Mucosa of stomach (tissue), 1 donor: ENCODE results near the gene FAM234A.
A peak's percentile ranks its signal among the peaks of the same experiment; 100 is the strongest.

ENCODE experiments used
- H3K27me3 ChIP-seq: one replicate; pipeline ENCODE4 v1.7.0; 2013; ENCODE audit warnings: mild to moderate bottlenecking, low read length; ENCODE audit not compliant: control insufficient read depth, insufficient read depth
- H3K36me3 ChIP-seq: one replicate; pipeline ENCODE4 v1.7.0; 2013; ENCODE audit warnings: low read length; ENCODE audit not compliant: control insufficient read depth, insufficient read depth
- H3K4me1 ChIP-seq: one replicate; pipeline ENCODE4 v1.7.0; 2013; ENCODE audit warnings: mild to moderate bottlenecking, low read length; ENCODE audit not compliant: control insufficient read depth, insufficient read depth
- H3K4me3 ChIP-seq: one replicate; pipeline ENCODE4 v1.7.0; 2013; ENCODE audit warnings: low read length
- H3K9ac ChIP-seq: one replicate; pipeline ENCODE4 v1.7.0; 2013; ENCODE audit warnings: mild to moderate bottlenecking, low read length, moderate library complexity
- H3K9me3 ChIP-seq: one replicate; pipeline ENCODE4 v1.7.0; 2013; ENCODE audit warnings: mild to moderate bottlenecking, low read length, moderate library complexity; ENCODE audit not compliant: control insufficient read depth
- donor health status: Pancreatic carcinoma.

Gene FAM234A

DNA sequence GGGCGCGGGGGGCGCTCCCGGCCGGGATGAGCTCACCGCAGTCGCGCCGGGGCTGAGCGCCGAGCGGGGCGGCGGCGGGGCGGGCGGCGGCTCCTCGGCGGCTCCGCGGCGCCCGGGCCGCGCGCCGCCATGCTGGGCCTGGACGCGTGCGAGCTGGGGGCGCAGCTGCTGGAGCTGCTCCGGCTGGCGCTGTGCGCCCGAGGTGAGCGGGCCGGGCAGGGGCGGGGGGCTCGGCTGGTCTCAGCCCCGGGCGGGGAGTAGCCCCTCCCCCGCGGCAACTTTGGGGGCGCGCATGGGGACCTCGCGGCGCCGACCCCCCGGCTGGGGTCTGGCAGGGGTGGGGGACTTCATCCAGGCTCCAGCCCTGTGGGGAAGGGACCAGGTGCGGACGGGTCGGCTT, 45.9 kb downstream of the FAM234A start, which contains the start of gene ARHGDIG:
TSS of gene ARHGDIG (plus strand) at position 40 of the 400 bp plus-strand sequence. CDS start at position 130, 90 bp downstream.
- Histone ChIP-seq H3K4me3 (no peak within 1 kb of the TSS), H3K36me3 (no peaks in the 10 kb centered on the region), H3K4me1 (peaks cover 13% of the 10 kb centered on the region), H3K9me3 (no peaks in the 10 kb centered on the region), H3K9ac (no peak within 1 kb of the TSS), H3K27me3 (peaks cover 23% of the 10 kb centered on the region)

DNA sequence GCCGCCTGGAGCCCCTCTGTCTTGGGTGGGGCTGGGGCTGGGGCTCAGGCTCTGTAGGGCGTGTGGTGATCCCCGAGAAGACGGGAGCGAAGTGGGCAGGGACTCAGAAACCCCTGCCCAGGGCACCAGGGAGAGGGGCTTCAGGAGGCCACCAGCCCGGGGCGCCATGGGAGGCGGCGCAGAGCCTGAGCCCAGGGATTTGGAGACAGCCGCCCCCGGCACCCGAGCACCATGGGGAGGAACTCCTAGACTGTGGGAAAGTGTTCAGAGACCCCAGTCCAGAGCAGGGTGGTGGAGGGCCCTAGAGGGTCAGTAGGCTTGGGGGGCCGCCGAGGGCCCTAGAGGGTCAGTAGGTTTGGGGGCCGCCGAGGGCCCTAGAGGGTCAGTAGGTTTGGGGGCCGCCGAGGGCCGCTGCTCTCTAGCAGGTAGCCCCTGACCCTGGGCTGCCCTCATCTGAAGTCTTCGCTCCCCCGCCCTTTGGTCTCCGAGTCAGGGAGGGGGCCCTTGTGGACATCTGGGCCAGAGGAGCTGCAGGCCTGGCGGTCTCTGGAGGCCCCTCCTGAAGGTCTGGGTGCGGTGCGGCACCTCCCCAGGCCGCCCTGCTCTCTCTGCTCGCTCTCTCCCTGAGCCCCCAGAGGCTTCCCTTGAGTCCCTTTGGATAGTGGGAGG, 46.5 kb downstream of the FAM234A start:
- peaks cover 20% of the 10 kb centered on the region for H3K27me3 ChIP-seq
- H3K36me3 ChIP-seq = no peaks in the 10 kb centered on the region
- no peak overlapping the region for H3K4me3 ChIP-seq
- H3K9ac ChIP-seq = no peak overlapping the region
- H3K4me1 ChIP-seq = peaks cover 13% of the 10 kb centered on the region
- H3K9me3 ChIP-seq = no peaks in the 10 kb centered on the region

DNA sequence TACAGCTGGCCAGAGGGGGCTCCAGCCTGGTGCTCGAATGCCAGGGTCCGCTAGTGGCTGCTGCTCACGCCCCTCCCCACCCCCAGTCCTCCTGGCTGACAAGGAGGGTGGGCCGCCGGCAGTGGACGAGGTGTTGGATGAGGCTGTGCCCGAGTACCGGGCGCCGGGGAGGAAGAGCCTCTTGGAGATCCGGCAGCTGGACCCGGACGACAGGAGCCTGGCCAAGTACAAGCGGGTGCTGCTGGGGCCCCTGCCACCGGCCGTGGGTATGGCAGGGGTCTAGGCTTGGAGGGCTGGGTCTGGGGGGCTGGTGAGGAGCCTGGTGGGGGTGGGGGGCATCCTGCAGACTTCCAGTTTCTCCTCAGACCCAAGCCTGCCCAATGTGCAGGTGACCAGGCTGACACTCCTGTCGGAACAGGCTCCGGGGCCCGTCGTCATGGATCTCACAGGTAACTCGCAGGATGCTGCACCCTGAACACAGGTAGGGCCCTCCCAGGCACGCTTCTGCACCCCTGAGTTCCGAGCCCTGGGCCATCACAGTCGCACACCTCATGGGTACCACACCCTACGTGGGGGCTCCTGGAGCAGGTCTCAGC, 47.1 kb downstream of the FAM234A start:
- H3K4me3 ChIP-seq = no peak overlapping the region
- H3K4me1 ChIP-seq = peaks cover 13% of the 10 kb centered on the region
- no peaks in the 10 kb centered on the region for H3K36me3 ChIP-seq
- no peaks in the 10 kb centered on the region for H3K9me3 ChIP-seq
- no peak overlapping the region for H3K9ac ChIP-seq
- peaks cover 18% of the 10 kb centered on the region for H3K27me3 ChIP-seq

DNA sequence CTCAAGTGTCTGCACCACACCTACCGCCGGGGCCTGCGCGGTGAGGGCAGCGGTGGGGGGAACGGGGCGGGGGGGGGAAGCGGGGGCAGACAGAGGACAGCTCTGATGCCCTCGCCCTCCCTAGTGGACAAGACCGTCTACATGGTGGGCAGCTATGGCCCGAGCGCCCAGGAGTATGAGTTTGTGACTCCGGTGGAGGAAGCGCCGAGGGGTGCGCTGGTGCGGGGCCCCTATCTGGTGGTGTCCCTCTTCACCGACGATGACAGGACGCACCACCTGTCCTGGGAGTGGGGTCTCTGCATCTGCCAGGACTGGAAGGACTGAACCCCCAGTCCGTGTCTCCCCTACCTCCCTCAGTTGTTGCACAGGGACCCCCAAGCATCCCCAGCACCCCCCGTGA, 47.9 kb downstream of the FAM234A start:
- H3K9ac ChIP-seq = no peak overlapping the region
- no peak overlapping the region for H3K4me3 ChIP-seq
- peaks cover 18% of the 10 kb centered on the region for H3K27me3 ChIP-seq
- no peaks in the 10 kb centered on the region for H3K9me3 ChIP-seq
- H3K4me1 ChIP-seq = peaks cover 18% of the 10 kb centered on the region
- H3K36me3 ChIP-seq = no peaks in the 10 kb centered on the region

DNA sequence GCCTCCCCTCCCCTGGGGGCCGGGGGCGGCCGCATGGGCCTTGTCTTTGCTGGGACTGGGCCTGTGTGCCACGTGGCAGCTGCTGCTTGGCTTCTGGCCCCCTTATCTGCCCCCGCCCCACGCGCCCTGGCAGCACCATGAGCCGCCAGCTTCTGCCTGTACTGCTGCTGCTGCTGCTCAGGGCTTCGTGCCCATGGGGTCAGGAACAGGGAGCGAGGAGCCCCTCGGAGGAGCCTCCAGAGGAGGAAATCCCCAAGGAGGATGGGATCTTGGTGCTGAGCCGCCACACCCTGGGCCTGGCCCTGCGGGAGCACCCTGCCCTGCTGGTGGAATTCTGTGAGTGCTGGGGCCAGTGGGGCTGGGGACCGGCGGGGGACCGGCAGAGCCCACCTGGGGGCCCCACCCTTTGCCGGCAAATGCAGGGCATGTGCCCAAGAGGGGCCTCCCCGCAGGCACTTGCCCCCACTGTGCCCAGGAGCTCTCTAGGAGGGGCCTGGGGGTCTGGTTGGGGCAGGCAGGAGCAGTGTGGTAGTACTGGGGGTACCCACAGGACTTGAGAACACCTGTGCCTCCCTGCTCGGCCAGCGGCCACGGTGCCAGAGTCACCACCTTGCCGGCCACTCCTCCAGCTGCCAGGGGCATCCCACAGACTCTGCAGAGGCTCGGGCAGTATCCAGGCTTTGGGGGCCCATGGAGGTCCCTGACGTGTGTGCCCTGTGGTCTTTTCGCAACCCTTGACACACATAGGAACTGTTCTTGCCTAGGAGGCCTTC, 48.6 kb downstream of the FAM234A start, which contains the start of gene PDIA2:
TSS of gene PDIA2 (plus strand) at position 132 of the 773 bp plus-strand sequence. CDS start at position 138, 6 bp downstream.
- H3K36me3 ChIP-seq = no peaks in the 10 kb centered on the region
- H3K4me3 ChIP-seq = no peak within 1 kb of the TSS
- H3K9me3 ChIP-seq = no peaks in the 10 kb centered on the region
- peaks cover 18% of the 10 kb centered on the region for H3K4me1 ChIP-seq
- peaks cover 18% of the 10 kb centered on the region for H3K27me3 ChIP-seq
- no peak within 1 kb of the TSS for H3K9ac ChIP-seq

DNA sequence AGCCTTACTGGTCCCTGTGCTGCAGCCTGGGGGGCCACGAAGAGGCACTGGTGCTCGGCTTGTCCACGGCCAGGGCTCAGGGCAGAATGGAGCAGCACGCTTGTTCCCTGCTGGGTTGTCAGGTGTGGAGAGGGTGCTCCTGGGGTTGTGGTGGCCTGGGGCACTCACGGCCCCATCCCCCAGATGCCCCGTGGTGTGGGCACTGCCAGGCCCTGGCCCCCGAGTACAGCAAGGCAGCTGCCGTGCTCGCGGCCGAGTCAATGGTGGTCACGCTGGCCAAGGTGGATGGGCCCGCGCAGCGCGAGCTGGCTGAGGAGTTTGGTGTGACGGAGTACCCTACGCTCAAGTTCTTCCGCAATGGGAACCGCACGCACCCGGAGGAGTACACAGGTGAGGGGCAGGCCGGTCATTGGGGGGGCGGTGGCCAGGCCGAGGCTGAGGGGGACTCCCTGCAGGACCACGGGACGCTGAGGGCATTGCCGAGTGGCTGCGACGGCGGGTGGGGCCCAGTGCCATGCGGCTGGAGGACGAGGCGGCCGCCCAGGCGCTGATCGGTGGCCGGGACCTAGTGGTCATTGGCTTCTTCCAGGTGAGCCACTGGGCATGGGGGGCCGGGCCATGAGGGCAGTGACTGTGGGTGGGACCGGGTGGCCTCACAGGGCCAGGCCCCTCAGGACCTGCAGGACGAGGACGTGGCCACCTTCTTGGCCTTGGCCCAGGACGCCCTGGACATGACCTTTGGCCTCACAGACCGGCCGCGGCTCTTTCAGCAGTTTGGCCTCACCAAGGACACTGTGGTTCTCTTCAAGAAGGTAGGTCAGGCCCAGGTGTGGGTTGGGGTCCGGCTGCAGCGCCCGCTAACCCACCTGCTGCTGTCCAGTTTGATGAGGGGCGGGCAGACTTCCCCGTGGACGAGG, 49.8 kb downstream of the FAM234A start:
- no peak overlapping the region for H3K4me3 ChIP-seq

DNA sequence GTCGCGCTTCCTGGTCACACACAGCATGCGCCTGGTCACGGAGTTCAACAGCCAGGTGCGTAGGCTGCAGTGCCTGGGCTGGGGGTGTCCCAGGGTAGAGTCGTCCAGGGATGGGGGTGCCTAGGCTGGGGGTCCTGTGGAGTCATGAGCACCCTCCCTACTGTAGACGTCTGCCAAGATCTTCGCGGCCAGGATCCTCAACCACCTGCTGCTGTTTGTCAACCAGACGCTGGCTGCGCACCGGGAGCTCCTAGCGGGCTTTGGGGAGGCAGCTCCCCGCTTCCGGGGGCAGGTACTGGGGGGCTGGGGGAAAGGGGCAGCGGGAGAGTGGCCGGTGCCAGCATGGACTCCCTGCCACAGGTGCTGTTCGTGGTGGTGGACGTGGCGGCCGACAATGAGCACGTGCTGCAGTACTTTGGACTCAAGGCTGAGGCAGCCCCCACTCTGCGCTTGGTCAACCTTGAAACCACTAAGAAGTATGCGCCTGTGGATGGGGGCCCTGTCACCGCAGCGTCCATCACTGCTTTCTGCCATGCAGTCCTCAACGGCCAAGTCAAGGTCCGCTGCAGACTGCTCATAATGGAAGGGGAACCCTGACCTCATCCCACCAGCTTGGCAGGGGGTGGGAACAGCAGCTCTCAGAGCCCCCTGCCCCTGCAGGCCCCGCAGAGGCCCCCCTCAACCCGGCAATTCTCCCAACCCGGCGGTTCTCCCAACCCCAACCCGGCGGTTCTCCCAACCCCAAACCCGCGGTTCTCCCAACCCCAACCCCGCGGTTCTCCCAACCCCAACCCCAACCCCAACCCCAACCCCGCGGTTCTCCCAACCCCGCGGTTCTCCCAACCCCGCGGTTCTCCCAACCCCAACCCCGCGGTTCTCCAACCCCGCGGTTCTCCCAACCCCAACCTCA, 50.8 kb downstream of the FAM234A start:
- H3K4me1 ChIP-seq = peaks cover 18% of the 10 kb centered on the region
- no peak overlapping the region for H3K9ac ChIP-seq
- peaks cover 5% of the 10 kb centered on the region for H3K36me3 ChIP-seq
- H3K4me3 ChIP-seq = no peak overlapping the region
- peaks cover 14% of the 10 kb centered on the region for H3K27me3 ChIP-seq
- H3K9me3 ChIP-seq = no peaks in the 10 kb centered on the region

More for the DNA sequence above, 49.8 kb downstream of the FAM234A start:
- Histone ChIP-seq H3K4me1 (peaks cover 18% of the 10 kb centered on the region), H3K9me3 (no peaks in the 10 kb centered on the region), H3K27me3 (peaks cover 18% of the 10 kb centered on the region), H3K36me3 (no peaks in the 10 kb centered on the region), H3K9ac (no peak overlapping the region)

DNA sequence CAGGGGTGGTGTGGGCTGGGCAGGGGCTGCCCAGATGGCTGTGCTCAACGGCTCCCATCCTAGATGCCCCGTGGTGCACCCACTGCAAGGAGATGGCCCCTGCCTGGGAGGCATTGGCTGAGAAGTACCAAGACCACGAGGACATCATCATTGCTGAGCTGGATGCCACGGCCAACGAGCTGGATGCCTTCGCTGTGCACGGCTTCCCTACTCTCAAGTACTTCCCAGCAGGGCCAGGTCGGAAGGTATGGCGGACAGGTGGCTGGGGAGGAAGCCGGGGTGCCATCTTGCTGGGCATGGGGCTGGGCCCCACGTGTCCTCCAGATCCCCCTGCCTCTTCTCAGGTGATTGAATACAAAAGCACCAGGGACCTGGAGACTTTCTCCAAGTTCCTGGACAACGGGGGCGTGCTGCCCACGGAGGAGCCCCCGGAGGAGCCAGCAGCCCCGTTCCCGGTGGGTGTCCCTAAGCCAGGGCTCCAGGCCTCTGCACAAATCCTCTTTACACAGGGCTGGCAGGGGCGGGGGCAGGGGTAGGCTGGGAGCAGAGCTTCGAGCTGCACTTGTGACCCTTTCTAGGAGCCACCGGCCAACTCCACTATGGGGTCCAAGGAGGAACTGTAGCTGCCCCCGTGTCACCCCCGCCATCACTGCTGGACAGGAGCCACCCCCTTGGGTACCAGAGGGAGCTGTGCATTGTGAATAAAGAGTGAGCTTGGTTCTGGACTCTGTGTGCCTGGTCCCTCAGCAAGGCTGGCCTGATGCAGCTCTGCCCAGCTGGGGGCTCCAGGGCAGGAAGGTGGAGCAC, 52.1 kb downstream of the FAM234A start:
- peaks cover 3% of the 10 kb centered on the region for H3K27me3 ChIP-seq
- no peaks in the 10 kb centered on the region for H3K9me3 ChIP-seq
- no peak overlapping the region for H3K4me3 ChIP-seq
- peaks cover 12% of the 10 kb centered on the region for H3K4me1 ChIP-seq
- H3K9ac ChIP-seq = no peak overlapping the region
- H3K36me3 ChIP-seq = peaks cover 7% of the 10 kb centered on the region

DNA sequence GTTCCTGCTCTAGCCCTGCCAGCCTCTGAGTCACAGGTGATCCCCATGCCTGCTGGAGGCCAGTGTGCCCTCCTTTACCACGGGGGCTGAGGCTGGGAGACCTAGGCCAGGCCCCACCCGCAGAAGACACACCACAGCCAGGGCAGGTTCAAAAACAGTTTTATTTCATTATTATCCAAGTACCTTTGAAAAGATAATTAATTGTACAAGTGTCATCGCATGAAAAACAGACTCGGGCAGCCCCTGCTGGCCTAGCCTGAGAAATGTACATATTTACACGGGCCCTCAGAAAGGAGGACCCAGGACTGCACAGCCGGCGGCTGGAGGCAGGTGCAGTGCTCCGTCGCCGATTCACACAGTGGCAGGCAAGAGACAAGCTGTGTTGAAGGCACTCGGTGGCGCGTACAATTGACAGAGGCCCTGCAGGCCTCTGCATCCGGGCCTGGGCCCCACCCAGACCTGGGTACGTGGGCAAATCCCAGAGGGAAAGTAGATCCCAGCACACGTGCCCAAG, 52.7 kb downstream of the FAM234A start:
- no peaks in the 10 kb centered on the region for H3K27me3 ChIP-seq
- no peak overlapping the region for H3K4me3 ChIP-seq
- peaks cover 7% of the 10 kb centered on the region for H3K36me3 ChIP-seq
- peak overlapping the region; percentile 15 for H3K9ac ChIP-seq
- no peaks in the 10 kb centered on the region for H3K9me3 ChIP-seq
- peaks cover 12% of the 10 kb centered on the region for H3K4me1 ChIP-seq
